Naive thymus-derived CD4-positive, alpha-beta T cell (primary cell): Measurements from ENCODE around the gene TMX2. TPM values are rescaled to one million over a fixed set of nuclear protein-coding genes. Genes with fewer than 3 reads are reported as not detected.

Source experiments
- ATAC-seq: fragments of 150-1000 bp; cut with Tn5 transposase; 2 replicates; pipeline ENCODE4 v1.10.0; 2021; ENCODE audit warnings: mild to moderate bottlenecking, moderate library complexity
- CTCF ChIA-PET: fragments of 350-600 bp; sonication (Branson Sonifier 250); formaldehyde crosslinking; loops from one replicate; lab custom pipeline; 2021; ENCODE audit warnings: antibody characterized with exemption; lab: Charles Lee
- POLR2A ChIA-PET: fragments of 350-600 bp; sonication (Branson Sonifier 250); formaldehyde crosslinking; loops from one replicate; lab custom pipeline; 2021; ENCODE audit warnings: antibody characterized with exemption, inconsistent platforms; lab: Charles Lee
- DNase-seq, 9 donors: peaks; one replicate each; pipeline versions ENCODE4 v3.0.0 to v3.0.0-alpha.2; 2020 to 2022; ENCODE audit warnings: mixed read lengths in 1 of 9
- H3K27ac ChIP-seq: one replicate; pipeline ENCODE4 v1.7.0; 2013; ENCODE audit warnings: mild to moderate bottlenecking, low read depth, low read length, moderate library complexity
- H3K27me3 ChIP-seq, 2 donors: one replicate each; pipeline ENCODE4 v1.7.0; 2013; ENCODE audit warnings: low read length in 2 of 2, mild to moderate bottlenecking in 2 of 2, moderate library complexity in 2 of 2; ENCODE audit not compliant: control insufficient read depth in 2 of 2, insufficient read depth in 2 of 2
- H3K36me3 ChIP-seq, 3 experiments: 1 replicate in 2 of 3; 2 replicates in 1 of 3; pipeline ENCODE4 v1.7.0; 2013; ENCODE audit warnings: low read length in 3 of 3, mild to moderate bottlenecking in 3 of 3, moderate library complexity in 1 of 3; ENCODE audit not compliant: insufficient read depth in 3 of 3, control insufficient read depth in 2 of 3
- H3K4me1 ChIP-seq, 2 donors: one replicate each; pipeline ENCODE4 v1.7.0; 2013; ENCODE audit warnings: low read length in 2 of 2, mild to moderate bottlenecking in 2 of 2, moderate library complexity in 1 of 2; ENCODE audit not compliant: control insufficient read depth in 2 of 2, insufficient read depth in 2 of 2
- H3K4me3 ChIP-seq: 2 replicates; pipeline ENCODE4 v1.7.0; 2013; ENCODE audit warnings: mild to moderate bottlenecking, low read length
- H3K9me3 ChIP-seq, 3 experiments: 1 replicate in 2 of 3; 2 replicates in 1 of 3; pipeline ENCODE4 v1.7.0; 2013; ENCODE audit warnings: low read length in 3 of 3; ENCODE audit not compliant: control insufficient read depth in 2 of 3
- H3K27ac Mint-ChIP-seq, 9 donors: one replicate each; pipeline ENCODE4 v1.8.0; 2020 to 2022; ENCODE audit warnings: mixed read lengths in 9 of 9, mild to moderate bottlenecking in 8 of 9, moderate library complexity in 5 of 9, inconsistent platforms in 2 of 9
- H3K27me3 Mint-ChIP-seq, 5 donors: one replicate each; pipeline ENCODE4 v1.8.0; 2021 to 2022; ENCODE audit warnings: mixed read lengths in 5 of 5, mild to moderate bottlenecking in 1 of 5
- H3K36me3 Mint-ChIP-seq, 5 donors: one replicate each; pipeline ENCODE4 v1.8.0; 2020 to 2022; ENCODE audit warnings: mixed read lengths in 5 of 5, mild to moderate bottlenecking in 3 of 5, inconsistent platforms in 1 of 5
- H3K4me1 Mint-ChIP-seq, 7 donors: one replicate each; pipeline ENCODE4 v1.8.0; 2020 to 2022; ENCODE audit warnings: mixed read lengths in 7 of 7, mild to moderate bottlenecking in 3 of 7, inconsistent platforms in 1 of 7
- H3K4me3 Mint-ChIP-seq, 10 donors: one replicate each; pipeline ENCODE4 v1.8.0; 2020 to 2022; ENCODE audit warnings: mild to moderate bottlenecking in 10 of 10, mixed read lengths in 10 of 10, moderate library complexity in 6 of 10, inconsistent platforms in 2 of 10
- H3K9me3 Mint-ChIP-seq, 11 donors: one replicate each; pipeline ENCODE4 v1.8.0; 2020 to 2022; ENCODE audit warnings: mixed read lengths in 11 of 11, mild to moderate bottlenecking in 4 of 11, inconsistent platforms in 1 of 11, moderate library complexity in 1 of 11
- intact Hi-C, 2 donors: fragments of 100-400 bp; cut with micrococcal nuclease; formaldehyde crosslinking; loops; one replicate each; pipeline ENCODE4 v1.15.1; 2023
- polyA plus RNA-seq, 2 donors: library from polyadenylated mRNA; unstranded; fragments of 300-500 nt; fragmentation: Illumina TruSeq; gene quantifications; one replicate each; pipeline ENCODE4 v1.2.3, GENCODE V29; 2021
- total RNA-seq, 6 experiments: library from RNA in 5 of 6; stranded (reverse) in 5 of 6; gene quantifications; 1 replicate in 5 of 6; 2 replicates in 1 of 6; pipeline ENCODE4 v1.2.3 and lab custom pipeline; 2021 to 2026

TMX2 gene
- total and polyA plus RNA-seq, 7 experiments from 2014 or later, result 43.0 to 91.2 (median 66.9) TPM

DNA sequence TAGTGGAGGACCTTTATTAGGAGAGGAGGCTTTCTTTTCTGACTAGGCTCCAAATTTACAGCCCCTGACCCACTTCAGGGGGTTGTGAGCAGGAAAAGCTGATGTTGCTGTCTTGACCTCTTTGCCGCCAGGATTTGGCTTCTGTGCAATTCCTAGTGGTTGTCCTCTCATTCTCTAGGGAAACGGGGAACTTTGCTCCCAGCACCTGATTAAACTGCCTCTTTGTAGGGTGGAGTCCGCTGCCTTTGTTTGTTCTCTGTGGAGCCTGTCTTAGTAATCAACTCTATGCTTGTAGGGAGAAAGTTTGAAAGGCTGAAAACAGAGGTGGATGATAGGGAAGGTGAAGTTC, 65.5 kb downstream of the TMX2 start:
- Histone ChIP-seq H3K9me3 (no peaks in the 10 kb centered on the region), H3K4me3 (no peak overlapping the region), H3K36me3 (no peaks in the 10 kb centered on the region), H3K4me1 (peaks cover 0 to 4% of the 10 kb centered on the region in 2 donors), H3K27me3 (no peaks in the 10 kb centered on the region), H3K27ac (no peak overlapping the region)
- no peak for DNase-seq
- H3K36me3 Mint-ChIP-seq, result peaks cover 0 to 8% (median 4%) of the 10 kb centered on the region in 5 donors
- peaks cover 20 to 36% (median 30%) of the 10 kb centered on the region in 7 donors for H3K4me1 Mint-ChIP-seq
- H3K9me3 Mint-ChIP-seq, result no peaks in the 10 kb centered on the region
- no peak overlapping the region for H3K27ac Mint-ChIP-seq
- no peak overlapping the region for H3K4me3 Mint-ChIP-seq
- ATAC-seq, result no peak
- ChIA-PET CTCF (no interaction called here), POLR2A (interaction anchor here (0.8 kb wide), 1 partner anchor 82 kb away, joined by 3 read pairs; no protein-coding TSS in a partner anchor)
- no peaks in the 10 kb centered on the region for H3K27me3 Mint-ChIP-seq
- intact Hi-C loops, result no loop called here

DNA sequence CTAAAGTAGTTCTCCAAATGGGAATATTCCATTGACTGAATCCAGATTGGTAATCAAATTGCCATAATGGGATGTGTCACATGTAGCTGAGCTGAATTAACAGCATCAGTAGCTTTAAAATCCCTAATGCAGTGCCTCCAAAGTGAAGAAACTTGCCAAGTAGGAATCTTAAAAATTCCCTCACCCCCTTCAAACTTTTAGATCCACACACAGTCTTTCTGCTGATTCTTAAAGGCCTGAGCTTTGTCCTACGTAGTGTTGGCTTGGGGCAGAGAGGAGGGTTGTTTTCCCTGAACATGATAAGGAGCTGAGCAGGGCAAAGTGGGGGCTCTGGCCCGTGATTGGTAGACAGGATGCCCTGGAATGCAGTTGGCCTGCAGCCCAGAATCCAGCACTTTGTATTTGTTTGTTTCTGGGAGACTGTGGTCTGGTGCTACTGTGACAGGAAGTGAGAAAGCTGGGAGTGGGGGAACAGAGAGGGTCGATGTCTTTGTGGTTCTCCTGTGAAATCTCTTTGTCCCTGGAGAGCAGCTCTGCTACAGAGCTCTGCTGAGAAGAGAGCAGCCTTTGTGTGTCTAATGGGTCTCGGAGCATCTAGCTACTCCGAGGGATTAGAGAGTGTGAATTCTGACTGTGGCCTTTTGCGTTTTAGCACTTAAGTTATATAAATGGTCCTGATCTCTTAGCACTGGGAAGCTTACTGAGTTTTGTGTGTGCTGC, 66.1 kb downstream of the TMX2 start:
- H3K4me1 Mint-ChIP-seq, result peaks cover 20 to 36% (median 30%) of the 10 kb centered on the region in 7 donors
- Histone ChIP-seq H3K9me3 (no peaks in the 10 kb centered on the region), H3K36me3 (no peaks in the 10 kb centered on the region), H3K27me3 (no peaks in the 10 kb centered on the region), H3K4me3 (no peak overlapping the region), H3K4me1 (peaks cover 0 to 4% of the 10 kb centered on the region in 2 donors), H3K27ac (no peak overlapping the region)
- DNase-seq, result no peak
- no peaks in the 10 kb centered on the region for H3K27me3 Mint-ChIP-seq
- intact Hi-C loops, result no loop called here
- H3K36me3 Mint-ChIP-seq, result peaks cover 0 to 8% (median 4%) of the 10 kb centered on the region in 5 donors
- peak overlapping the region in 4 of 9 donors; percentile 1 to 71 (median 5) for H3K27ac Mint-ChIP-seq
- no peaks in the 10 kb centered on the region for H3K9me3 Mint-ChIP-seq
- CTCF ChIA-PET, result no interaction called here
- H3K4me3 Mint-ChIP-seq, result no peak overlapping the region
- POLR2A ChIA-PET, result interaction anchor here (0.8 kb wide), 1 partner anchor 82 kb away, joined by 3 read pairs; no protein-coding TSS in a partner anchor
- no peak for ATAC-seq

DNA sequence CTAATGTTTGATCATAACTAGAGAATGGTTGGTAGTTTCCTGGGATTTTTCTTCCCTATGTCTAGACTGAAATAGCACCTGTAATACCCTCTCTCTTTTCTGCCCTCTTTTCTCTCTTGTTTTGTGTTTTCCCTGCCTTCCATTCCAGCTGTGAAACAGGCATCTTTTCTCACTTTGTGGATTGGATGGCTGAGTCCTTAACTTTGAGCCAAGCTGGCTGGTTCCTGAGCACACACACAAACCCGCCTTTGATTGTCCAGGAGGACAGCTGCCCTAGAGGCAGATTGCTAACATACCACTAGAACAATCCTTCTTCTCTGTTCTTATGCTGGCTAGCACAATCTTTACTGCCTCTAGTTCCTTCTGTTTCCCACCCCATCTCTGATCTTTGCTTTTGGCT, 66.9 kb downstream of the TMX2 start:
- ChIA-PET POLR2A (no interaction called here), CTCF (no interaction called here)
- ATAC-seq (no peak), DNase-seq (no peak)
- Mint-ChIP-seq H3K4me3 (no peak overlapping the region), H3K27ac (peak overlapping the region in 4 of 9 donors; percentile 9 to 71 (median 31)), H3K27me3 (no peaks in the 10 kb centered on the region), H3K36me3 (peaks cover 0 to 8% (median 4%) of the 10 kb centered on the region in 5 donors), H3K9me3 (no peaks in the 10 kb centered on the region), H3K4me1 (peaks cover 20 to 36% (median 30%) of the 10 kb centered on the region in 7 donors)
- no peaks in the 10 kb centered on the region for H3K9me3 ChIP-seq
- intact Hi-C loops, result no loop called here
- H3K4me3 ChIP-seq, result no peak overlapping the region
- H3K27ac ChIP-seq, result no peak overlapping the region
- H3K27me3 ChIP-seq, result no peaks in the 10 kb centered on the region
- H3K4me1 ChIP-seq, result peaks cover 0 to 4% of the 10 kb centered on the region in 2 donors
- no peaks in the 10 kb centered on the region for H3K36me3 ChIP-seq

DNA sequence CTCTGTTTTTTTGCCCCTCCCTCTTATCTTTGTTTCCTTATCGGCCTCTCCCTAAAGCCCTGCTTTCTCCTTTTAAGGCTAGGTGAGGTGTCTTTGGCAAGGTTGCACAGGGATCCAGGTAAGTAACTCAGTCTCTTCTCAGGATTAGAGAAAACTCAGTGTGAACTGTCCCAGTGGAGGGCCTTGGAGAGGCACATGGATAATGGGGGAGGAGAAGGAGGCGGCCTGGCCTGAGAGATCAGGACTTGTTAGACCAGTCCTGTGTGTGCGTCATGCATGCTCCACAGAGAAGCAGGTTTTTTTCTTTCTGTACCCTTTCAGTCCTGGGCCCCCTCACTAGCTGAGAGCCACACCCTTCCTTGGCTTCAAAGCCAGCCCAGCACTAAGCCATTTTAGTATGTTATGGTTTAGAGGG, 69.1 kb downstream of the TMX2 start:
- no peaks in the 10 kb centered on the region for H3K36me3 ChIP-seq
- ChIA-PET POLR2A (interaction anchor here (1.0 to 1.2 kb wide), 2 partner anchors 10 to 39 kb away, joined by 3 to 4 read pairs; no protein-coding TSS in a partner anchor), CTCF (no interaction called here)
- peaks cover 15 to 26% (median 20%) of the 10 kb centered on the region in 7 donors for H3K4me1 Mint-ChIP-seq
- peak overlapping the region in 1 of 9 donors; percentile 16 for H3K27ac Mint-ChIP-seq
- no peak overlapping the region for H3K27ac ChIP-seq
- H3K27me3 ChIP-seq, result no peaks in the 10 kb centered on the region
- no peak for DNase-seq
- intact Hi-C loops, result no loop called here
- no peaks in the 10 kb centered on the region for H3K27me3 Mint-ChIP-seq
- no peak for ATAC-seq
- peaks cover 0 to 8% (median 4%) of the 10 kb centered on the region in 5 donors for H3K36me3 Mint-ChIP-seq
- H3K4me1 ChIP-seq, result peaks cover 0 to 4% of the 10 kb centered on the region in 2 donors
- no peaks in the 10 kb centered on the region for H3K9me3 ChIP-seq
- no peak overlapping the region for H3K4me3 ChIP-seq
- H3K9me3 Mint-ChIP-seq, result no peaks in the 10 kb centered on the region
- H3K4me3 Mint-ChIP-seq, result peak overlapping the region in 2 of 10 donors; percentile 38 to 39

DNA sequence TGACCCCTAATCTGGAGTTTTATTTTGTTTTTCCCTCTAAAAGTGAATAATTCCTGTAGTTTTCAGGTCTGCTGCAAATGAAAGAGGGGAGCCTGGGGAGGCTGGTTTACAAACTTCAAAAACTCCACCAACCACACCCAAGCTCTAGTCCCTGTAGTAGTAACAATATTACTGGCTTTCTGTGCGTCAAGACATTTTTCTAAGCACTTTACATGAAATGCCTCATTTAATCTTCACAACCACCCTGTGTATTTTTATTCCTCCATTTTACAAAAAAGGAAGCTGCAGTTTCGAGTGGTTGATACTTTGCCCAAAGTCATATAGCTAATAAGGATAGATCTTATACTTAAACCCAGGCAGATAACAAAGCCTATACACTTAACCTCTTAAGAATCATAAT, 72.7 kb downstream of the TMX2 start:
- ATAC-seq (no peak), DNase-seq (no peak)
- Histone ChIP-seq H3K27ac (no peak overlapping the region), H3K4me3 (no peak overlapping the region), H3K9me3 (no peaks in the 10 kb centered on the region), H3K27me3 (no peaks in the 10 kb centered on the region), H3K36me3 (no peaks in the 10 kb centered on the region), H3K4me1 (peaks cover 0 to 4% of the 10 kb centered on the region in 2 donors)
- intact Hi-C loops, result no loop called here
- H3K36me3 Mint-ChIP-seq, result peaks cover 0 to 11% (median 4%) of the 10 kb centered on the region in 5 donors
- ChIA-PET POLR2A (interaction anchor here (0.7 to 1.2 kb wide), 2 partner anchors 41 to 43 kb away, joined by 3 read pairs; no protein-coding TSS in a partner anchor), CTCF (interaction anchor here (1.0 kb wide), 1 partner anchor 15 kb away, joined by 6 read pairs; no protein-coding TSS in a partner anchor)
- H3K9me3 Mint-ChIP-seq, result no peaks in the 10 kb centered on the region
- H3K27me3 Mint-ChIP-seq, result no peaks in the 10 kb centered on the region
- H3K27ac Mint-ChIP-seq, result peak overlapping the region in 1 of 9 donors; percentile 74
- H3K4me1 Mint-ChIP-seq, result peaks cover 8 to 17% (median 13%) of the 10 kb centered on the region in 7 donors
- H3K4me3 Mint-ChIP-seq, result no peak overlapping the region

DNA sequence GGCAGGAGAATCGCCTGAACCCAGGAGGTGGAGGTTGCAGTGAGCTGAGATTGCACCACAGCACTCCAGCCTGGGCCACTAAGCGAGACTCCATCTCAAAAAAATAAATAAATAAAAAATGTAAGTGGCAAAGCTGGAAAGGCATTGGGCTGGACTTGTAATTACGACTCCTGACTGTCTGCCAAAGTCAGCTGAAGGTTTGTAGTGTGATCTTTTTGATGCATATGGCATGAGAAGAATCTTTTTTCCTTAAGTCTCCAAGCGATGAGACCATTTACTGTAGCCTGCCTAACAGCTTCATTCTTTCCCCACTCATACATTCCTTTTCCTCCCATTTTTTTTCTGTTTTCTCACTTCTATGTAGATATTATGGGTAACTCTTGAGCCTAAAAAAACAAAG, 74.0 kb downstream of the TMX2 start:
- peaks cover 0 to 8% (median 4%) of the 10 kb centered on the region in 5 donors for H3K36me3 Mint-ChIP-seq
- Histone ChIP-seq H3K27me3 (no peaks in the 10 kb centered on the region), H3K9me3 (no peaks in the 10 kb centered on the region), H3K4me1 (peaks cover 2 to 10% of the 10 kb centered on the region in 2 donors), H3K36me3 (no peaks in the 10 kb centered on the region), H3K27ac (no peak overlapping the region), H3K4me3 (no peak overlapping the region)
- intact Hi-C loops, result no loop called here
- ATAC-seq (no peak), DNase-seq (no peak)
- ChIA-PET POLR2A (no interaction called here), CTCF (interaction anchor here (0.9 kb wide), 1 partner anchor 14 kb away, joined by 9 read pairs; no protein-coding TSS in a partner anchor)
- peak overlapping the region in 2 of 9 donors; percentile 49 to 68 for H3K27ac Mint-ChIP-seq
- H3K27me3 Mint-ChIP-seq, result no peaks in the 10 kb centered on the region
- H3K4me3 Mint-ChIP-seq, result no peak overlapping the region
- H3K4me1 Mint-ChIP-seq, result peaks cover 13 to 21% (median 16%) of the 10 kb centered on the region in 7 donors
- no peaks in the 10 kb centered on the region for H3K9me3 Mint-ChIP-seq
